ENCODE measurements around the gene PLEKHH2. TPM values are rescaled to one million over a fixed set of nuclear protein-coding genes. Genes with fewer than 3 reads are reported as not detected.

The PLEKHH2 gene
- total RNA-seq, 4 donors from 2014 or later: 3.3 to 158 (median 22.6) TPM

GRCh38 chr2:43763091-43763490, 126.0 kb downstream of the PLEKHH2 start:
- Histone ChIP-seq H3K27me3 (no peaks in the 10 kb centered on the region), H3K4me3 (no peak overlapping the region), H3K4me1 (peaks cover 0 to 12% (median 0%) of the 10 kb centered on the region in 4 donors), H3K9me3 (no peaks in the 10 kb centered on the region), H3K36me3 (no peaks in the 10 kb centered on the region), H3K27ac (no peak overlapping the region)
- no peak for DNase-seq
- TF ChIP-seq CTCF (IDR thresholded peaks at IDR 0.05): no peak
- TF ChIP-seq POLR2A (IDR thresholded peaks at IDR 0.05): no peak

GRCh38 chr2:43764086-43764705, 127.1 kb downstream of the PLEKHH2 start:
- Histone ChIP-seq H3K27ac (peak overlapping the region in 2 of 4 donors; percentile 16 to 41), H3K9me3 (no peaks in the 10 kb centered on the region), H3K27me3 (no peaks in the 10 kb centered on the region), H3K4me1 (peaks cover 0 to 12% (median 0%) of the 10 kb centered on the region in 4 donors), H3K36me3 (no peaks in the 10 kb centered on the region), H3K4me3 (no peak overlapping the region)
- TF ChIP-seq CTCF (IDR thresholded peaks at IDR 0.05): no peak
- TF ChIP-seq POLR2A (IDR thresholded peaks at IDR 0.05): no peak
- no peak for DNase-seq

- H3K4me1 ChIP-seq: peaks cover 0 to 12% (median 0%) of the 10 kb centered on the region in 4 donors
- H3K9me3 ChIP-seq: no peaks in the 10 kb centered on the region
- TF ChIP-seq CTCF (IDR thresholded peaks at IDR 0.05) (no peak), POLR2A (IDR thresholded peaks at IDR 0.05) (no peak)
- H3K4me3 ChIP-seq: no peak overlapping the region
- DNase-seq: no peak
- H3K27me3 ChIP-seq: no peaks in the 10 kb centered on the region
- no peaks in the 10 kb centered on the region for H3K36me3 ChIP-seq
- no peak overlapping the region for H3K27ac ChIP-seq
These were observed 128.9 kb downstream of the PLEKHH2 start for GRCh38 chr2:43766006-43766405.

GRCh38 chr2:43773876-43774613, 137.0 kb downstream of the PLEKHH2 start, which contains the start of gene DYNC2LI1:
DYNC2LI1 (plus strand) TSS chr2:43774039; CDS start chr2:43774139, 100 bp downstream.
- H3K27me3 ChIP-seq: no peaks in the 10 kb centered on the region
- TF ChIP-seq CTCF (IDR thresholded peaks at IDR 0.05) (no peak), POLR2A (IDR thresholded peaks at IDR 0.05) (peak; percentile 43 to 60)
- peaks cover 0 to 6% (median 0%) of the 10 kb centered on the region in 4 donors for H3K4me1 ChIP-seq
- H3K36me3 ChIP-seq: peaks cover 0 to 4% (median 0%) of the 10 kb centered on the region in 3 donors
- H3K27ac ChIP-seq: peak within 1 kb of the TSS; percentile 73 to 83 (median 78)
- peak within 1 kb of the TSS; percentile 59 to 67 (median 64) for H3K4me3 ChIP-seq
- DNase-seq: peak; percentile 77 to 96 (median 93)
- no peaks in the 10 kb centered on the region for H3K9me3 ChIP-seq

GRCh38 chr2:43774617-43775016, 137.6 kb downstream of the PLEKHH2 start:
- peak overlapping the region; percentile 59 to 67 (median 64) for H3K4me3 ChIP-seq
- H3K27me3 ChIP-seq: no peaks in the 10 kb centered on the region
- H3K9me3 ChIP-seq: no peaks in the 10 kb centered on the region
- DNase-seq: no peak
- peaks cover 0 to 6% (median 0%) of the 10 kb centered on the region in 4 donors for H3K4me1 ChIP-seq
- TF ChIP-seq POLR2A (IDR thresholded peaks at IDR 0.05): no peak
- TF ChIP-seq CTCF (IDR thresholded peaks at IDR 0.05): no peak
- peaks cover 0 to 4% (median 0%) of the 10 kb centered on the region in 3 donors for H3K36me3 ChIP-seq
- peak overlapping the region; percentile 73 to 83 (median 78) for H3K27ac ChIP-seq

All from Peyer's patch (tissue), 4 donors.